Erythroblast (primary cell): Measurements from ENCODE around the gene NUMBL.

Source experiments
- DNase-seq, 2 experiments: peaks; one replicate each; lab custom pipeline; 2025; lab: John Stamatoyannopoulos, UW
- GATA1 ChIP-seq: IDR thresholded peaks from 2 replicates; pipeline ENCODE4 v1.6.1; 2011; ENCODE audit warnings: low read depth, mild to moderate bottlenecking, control low read depth, low read length, moderate library complexity
- POLR2A ChIP-seq: IDR thresholded peaks from 2 replicates; pipeline ENCODE4 v1.6.1; 2011; ENCODE audit warnings: mild to moderate bottlenecking, low read length

Gene NUMBL

GRCh38 chr19:40719414-40719894 lies 29.0 kb upstream of the NUMBL start:
- TF ChIP-seq POLR2A (no peak), GATA1 (no peak)

GRCh38 chr19:40718774-40719391 lies 28.4 kb upstream of the NUMBL start:
- DNase-seq, result peak; percentile 32 to 57
- TF ChIP-seq GATA1 (no peak), POLR2A (no peak)

More at GRCh38 chr19:40719414-40719894, 29.0 kb upstream of the NUMBL start:
- DNase-seq, result no peak

- no peak for TF ChIP-seq POLR2A
- no peak for TF ChIP-seq GATA1
- peak in 1 of 2 experiments; percentile 47 for DNase-seq
Measured at GRCh38 chr19:40717880-40718773, 27.7 kb upstream of the NUMBL start.

GRCh38 chr19:40717325-40717879 lies 27.0 kb upstream of the NUMBL start:
- DNase-seq, result no peak
- TF ChIP-seq POLR2A (no peak), GATA1 (no peak)

- peak; percentile 95 to 97 for DNase-seq
- TF ChIP-seq POLR2A (peak; percentile 67), GATA1 (no peak)
Measured at GRCh38 chr19:40716482-40717324, 26.3 kb upstream of the NUMBL start, which contains the start of the genes COQ8B and ITPKC. COQ8B (minus strand) TSS chr19:40716886; CDS start chr19:40714632, 2,254 bp downstream. ITPKC (plus strand) TSS chr19:40717112; CDS start chr19:40717136, 24 bp downstream.

- peak; percentile 72 to 78 for DNase-seq
- no peak for TF ChIP-seq POLR2A
- TF ChIP-seq GATA1, result no peak
Measured at GRCh38 chr19:40716031-40716481, 25.6 kb upstream of the NUMBL start.

- TF ChIP-seq POLR2A (no peak), GATA1 (no peak)
- DNase-seq, result peak; percentile 92 to 95
Measured at GRCh38 chr19:40714441-40715299, 24.2 kb upstream of the NUMBL start.

GRCh38 chr19:40713939-40714338 lies 23.5 kb upstream of the NUMBL start:
- TF ChIP-seq POLR2A (no peak), GATA1 (no peak)
- DNase-seq, result no peak

GRCh38 chr19:40709817-40710216 lies 19.4 kb upstream of the NUMBL start:
- DNase-seq, result no peak
- no peak for TF ChIP-seq POLR2A
- no peak for TF ChIP-seq GATA1

GRCh38 chr19:40707615-40708014 lies 17.2 kb upstream of the NUMBL start:
- no peak for DNase-seq
- no peak for TF ChIP-seq GATA1
- TF ChIP-seq POLR2A, result no peak

- DNase-seq, result no peak
- TF ChIP-seq GATA1 (no peak), POLR2A (no peak)
Measured at GRCh38 chr19:40705950-40706619, 15.6 kb upstream of the NUMBL start.
